Testis (tissue), 3 donors: ENCODE results near the gene AIG1. TPM values are rescaled to one million over a fixed set of nuclear protein-coding genes. Genes with fewer than 3 reads are reported as not detected.

Source experiments
- DNase-seq: peaks from one replicate; pipeline ENCODE4 v3.0.0-alpha.2; 2019
- H3K27ac ChIP-seq, 2 donors: fragments of 200-600 bp; sonication (generic); one replicate each; pipeline ENCODE4 v1.5.1; 2019
- H3K27me3 ChIP-seq: fragments of 200-600 bp; sonication (generic); one replicate; pipeline ENCODE4 v1.5.1; 2019
- H3K36me3 ChIP-seq: fragments of 200-600 bp; sonication (generic); one replicate; pipeline ENCODE4 v1.5.1; 2017; ENCODE audit warnings: low read depth; ENCODE audit errors: missing control alignments
- H3K4me1 ChIP-seq: fragments of 200-600 bp; sonication (generic); one replicate; pipeline ENCODE4 v1.5.1; 2019
- H3K4me3 ChIP-seq, 2 donors: fragments of 200-600 bp; sonication (generic); one replicate each; pipeline ENCODE4 v1.5.1; 2017 to 2019
- H3K9me3 ChIP-seq: fragments of 200-600 bp; sonication (generic); one replicate; pipeline ENCODE4 v1.5.1; 2017
- POLR2A ChIP-seq: fragments of 450-650 bp; IDR thresholded peaks from one replicate; pipeline ENCODE4 v1.6.1; 2017; ENCODE audit warnings: antibody characterized with exemption, mild to moderate bottlenecking, moderate library complexity
- WGBS, 2 donors: methylation state at CpG; one replicate each; pipeline ENCODE4 v1.1.5; 2018; 5-methylcytosine and 5-hydroxymethylcytosine counted together
- intact Hi-C: fragments of 100-400 bp; cut with DNase I; formaldehyde crosslinking; loops from one replicate; pipeline ENCODE4 v1.15.1; 2023; ENCODE audit warnings: low total_unique reads
- polyA plus RNA-seq: library from polyadenylated mRNA; stranded (reverse); fragments of 350-450 nt; fragmentation: Illumina TruSeq; extraction: RNeasy Lipid Tissue Mini Kit (QIAGEN cat#74804); gene quantifications from one replicate; pipeline ENCODE4 v1.2.3, GENCODE V29; 2014; ENCODE audit warnings: low read depth, low replicate concordance; ENCODE audit not compliant: insufficient read depth
- total RNA-seq, 2 donors: library from RNA; depleted of rRNA; stranded (reverse); fragments of >200 nt; gene quantifications; one replicate each; pipeline ENCODE4 v1.2.3, GENCODE V29; 2016
- TF ChIP-seq, protein P1 (sequence below), 3 experiments: fragments of 450-650 bp in 2 of 3; fragments of 200-600 bp in 1 of 3; sonication (generic) in 1 of 3; IDR thresholded peaks; one replicate each; pipeline ENCODE4 v1.5.1; 2016 to 2019; ENCODE audit warnings: antibody characterized with exemption in 3 of 3, mild to moderate bottlenecking in 2 of 3, moderate library complexity in 1 of 3

AIG1 gene
- total and polyA plus RNA-seq, 3 donors from 2014 or later = 39.6 to 57.9 (median 50.7) TPM

DNA sequence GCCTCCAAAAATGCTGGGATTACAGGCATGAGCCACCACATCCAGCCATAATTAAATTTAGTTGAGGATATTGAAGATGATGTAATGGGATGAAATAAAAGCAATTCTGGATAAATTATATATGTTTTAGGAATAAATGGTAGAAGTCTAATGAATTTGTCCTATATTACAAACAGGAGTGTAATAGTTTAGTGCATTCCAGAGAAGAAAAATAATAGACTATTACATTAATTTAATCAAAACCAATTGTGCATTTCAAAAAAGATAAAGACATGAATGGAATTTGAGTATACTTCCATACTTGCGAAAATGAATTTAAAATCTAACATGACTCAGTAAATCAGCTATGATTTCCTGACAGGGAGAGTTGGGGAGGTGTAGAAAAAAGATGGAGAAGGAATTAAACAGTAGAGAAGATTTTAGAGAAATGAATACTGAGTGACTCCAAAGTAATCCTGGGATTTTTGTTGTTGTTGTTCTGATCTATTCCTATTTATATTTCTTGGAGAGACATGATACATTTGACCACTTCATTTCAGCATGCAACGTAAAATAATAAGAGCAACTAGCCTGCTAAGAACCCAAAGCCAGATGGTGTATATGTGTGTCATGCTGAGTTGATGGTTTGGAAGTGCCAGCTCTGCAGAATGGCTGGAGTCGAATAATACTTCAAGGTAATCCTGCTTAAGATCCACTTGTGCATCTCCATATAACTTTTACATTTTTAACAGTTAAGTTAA lies 67.4 kb downstream of the AIG1 start:
- H3K4me3 ChIP-seq = no peak overlapping the region
- H3K36me3 ChIP-seq = no peaks in the 10 kb centered on the region
- no peaks in the 10 kb centered on the region for H3K4me1 ChIP-seq
- intact Hi-C loops = no loop called here
- no peaks in the 10 kb centered on the region for H3K27me3 ChIP-seq
- H3K27ac ChIP-seq = no peak overlapping the region
- WGBS, 2 donors = 93 to 94% methylated on average over 3 of the region's 3 CpGs
- no peak for DNase-seq
- H3K9me3 ChIP-seq = no peaks in the 10 kb centered on the region
- TF ChIP-seq, protein P1, sequence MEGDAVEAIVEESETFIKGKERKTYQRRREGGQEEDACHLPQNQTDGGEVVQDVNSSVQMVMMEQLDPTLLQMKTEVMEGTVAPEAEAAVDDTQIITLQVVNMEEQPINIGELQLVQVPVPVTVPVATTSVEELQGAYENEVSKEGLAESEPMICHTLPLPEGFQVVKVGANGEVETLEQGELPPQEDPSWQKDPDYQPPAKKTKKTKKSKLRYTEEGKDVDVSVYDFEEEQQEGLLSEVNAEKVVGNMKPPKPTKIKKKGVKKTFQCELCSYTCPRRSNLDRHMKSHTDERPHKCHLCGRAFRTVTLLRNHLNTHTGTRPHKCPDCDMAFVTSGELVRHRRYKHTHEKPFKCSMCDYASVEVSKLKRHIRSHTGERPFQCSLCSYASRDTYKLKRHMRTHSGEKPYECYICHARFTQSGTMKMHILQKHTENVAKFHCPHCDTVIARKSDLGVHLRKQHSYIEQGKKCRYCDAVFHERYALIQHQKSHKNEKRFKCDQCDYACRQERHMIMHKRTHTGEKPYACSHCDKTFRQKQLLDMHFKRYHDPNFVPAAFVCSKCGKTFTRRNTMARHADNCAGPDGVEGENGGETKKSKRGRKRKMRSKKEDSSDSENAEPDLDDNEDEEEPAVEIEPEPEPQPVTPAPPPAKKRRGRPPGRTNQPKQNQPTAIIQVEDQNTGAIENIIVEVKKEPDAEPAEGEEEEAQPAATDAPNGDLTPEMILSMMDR (IDR thresholded peaks at IDR 0.05) = no peak
- no peak for TF ChIP-seq POLR2A

DNA sequence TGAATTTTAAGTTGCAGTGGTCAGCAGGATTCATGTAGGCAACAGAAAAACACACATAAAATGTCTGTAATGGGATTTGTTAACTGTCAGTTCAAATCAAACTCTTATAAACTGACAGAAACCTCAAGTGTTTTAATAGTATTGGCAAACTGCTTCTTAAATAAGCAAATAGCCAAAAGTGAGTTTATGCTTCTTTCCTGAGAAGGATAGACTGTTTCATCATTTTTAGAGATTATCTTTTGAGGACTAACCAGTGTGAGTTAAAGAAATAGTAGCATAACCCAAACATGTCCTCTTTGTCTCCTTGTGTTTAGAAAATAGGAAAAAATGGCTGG lies 68.0 kb downstream of the AIG1 start:
- Histone ChIP-seq H3K4me1 (no peaks in the 10 kb centered on the region), H3K9me3 (no peaks in the 10 kb centered on the region), H3K4me3 (no peak overlapping the region), H3K27ac (no peak overlapping the region), H3K27me3 (no peaks in the 10 kb centered on the region), H3K36me3 (no peaks in the 10 kb centered on the region)
- no peak for DNase-seq
- no peak for TF ChIP-seq POLR2A
- TF ChIP-seq, protein P1 (IDR thresholded peaks at IDR 0.05) = no peak
- intact Hi-C loops = no loop called here

GRCh38 chr6:143130928-143131327 lies 70.2 kb downstream of the AIG1 start:
- H3K4me3 ChIP-seq = no peak overlapping the region
- H3K9me3 ChIP-seq = no peaks in the 10 kb centered on the region
- no peak overlapping the region for H3K27ac ChIP-seq
- no peaks in the 10 kb centered on the region for H3K27me3 ChIP-seq
- 96 to 97% methylated on average over 1 of the region's 1 CpG for WGBS, 2 donors
- intact Hi-C loops = no loop called here
- no peaks in the 10 kb centered on the region for H3K36me3 ChIP-seq
- no peak for DNase-seq
- no peak for TF ChIP-seq POLR2A
- TF ChIP-seq, protein P1 (IDR thresholded peaks at IDR 0.05) = no peak
- H3K4me1 ChIP-seq = peaks cover 7% of the 10 kb centered on the region

- intact Hi-C loops = no loop called here
- no peak for DNase-seq
- TF ChIP-seq, protein P1 (IDR thresholded peaks at IDR 0.05) = no peak
- TF ChIP-seq POLR2A = no peak
- no peak overlapping the region for H3K27ac ChIP-seq
- WGBS, 2 donors = 26 to 30% methylated on average over 2 of the region's 2 CpGs
- no peaks in the 10 kb centered on the region for H3K27me3 ChIP-seq
- no peaks in the 10 kb centered on the region for H3K9me3 ChIP-seq
- H3K4me3 ChIP-seq = no peak overlapping the region
- peaks cover 8% of the 10 kb centered on the region for H3K4me1 ChIP-seq
- H3K36me3 ChIP-seq = no peaks in the 10 kb centered on the region
Measured at GRCh38 chr6:143135325-143135724, 74.6 kb downstream of the AIG1 start.
